ENCODE results near the gene CROCC2.
A peak's percentile ranks its signal among the peaks of the same experiment; 100 is the strongest.

Gene CROCC2

GRCh38 chr2:240988146-240988545 is 82.0 kb downstream of the CROCC2 start:
- no peak for DNase-seq (ENCODE audit: low spot score)

GRCh38 chr2:240988571-240989271 is 82.6 kb downstream of the CROCC2 start:
- DNase-seq (ENCODE audit: low spot score), result no peak

- DNase-seq (ENCODE audit: low spot score), result no peak
Observed at GRCh38 chr2:240989451-240990265, 83.5 kb downstream of the CROCC2 start.

- DNase-seq (ENCODE audit: low spot score), result no peak
Observed at GRCh38 chr2:240990266-240990529, 84.1 kb downstream of the CROCC2 start.

GRCh38 chr2:240990726-240991377 is 84.7 kb downstream of the CROCC2 start:
- no peak for DNase-seq (ENCODE audit: low spot score)

GRCh38 chr2:240991378-240992263 is 85.5 kb downstream of the CROCC2 start:
- DNase-seq (ENCODE audit: low spot score), result peak; percentile 90

- DNase-seq (ENCODE audit: low spot score), result no peak
Observed at GRCh38 chr2:240992572-240993291, 86.6 kb downstream of the CROCC2 start.

- DNase-seq (ENCODE audit: low spot score), result no peak
Observed at GRCh38 chr2:240993446-240994170, 87.5 kb downstream of the CROCC2 start.

GRCh38 chr2:240994171-240994896 is 88.2 kb downstream of the CROCC2 start:
- no peak for DNase-seq (ENCODE audit: low spot score)

- no peak for DNase-seq (ENCODE audit: low spot score)
Observed at GRCh38 chr2:240995041-240996021, 89.2 kb downstream of the CROCC2 start.

GRCh38 chr2:240996161-240996833 is 90.2 kb downstream of the CROCC2 start:
- no peak for DNase-seq (ENCODE audit: low spot score)

- DNase-seq (ENCODE audit: low spot score), result no peak
Observed at GRCh38 chr2:240996834-240997140, 90.7 kb downstream of the CROCC2 start.

GRCh38 chr2:240997141-240997855 is 91.2 kb downstream of the CROCC2 start:
- no peak for DNase-seq (ENCODE audit: low spot score)

- peak; percentile 93 for DNase-seq (ENCODE audit: low spot score)
Observed at GRCh38 chr2:240997856-240998705, 91.9 kb downstream of the CROCC2 start, which contains the start of gene SNED1. TSS of gene SNED1 (plus strand) at chr2:240998618. CDS start at chr2:240998838, 220 bp downstream.

- no peak for DNase-seq (ENCODE audit: low spot score)
Observed at GRCh38 chr2:240998706-240998994, 92.5 kb downstream of the CROCC2 start.

GRCh38 chr2:240998995-240999791 is 93.1 kb downstream of the CROCC2 start:
- DNase-seq (ENCODE audit: low spot score), result peak; percentile 70

All from AG20443 (cell line).